ENCODE data around the gene ARRB1.

ARRB1 gene

GRCh38 chr11:75347781-75348566, 3.5 kb downstream of the ARRB1 start:
- TF ChIP-seq REST (IDR thresholded peaks at IDR 0.05; ENCODE audit: insufficient read depth in 1 of 2, low read depth in 2 of 2, low read length in 2 of 2) (no peak), FOXP2 (optimal IDR thresholded peaks at IDR 0.05; ENCODE audit: borderline replicate concordance, extremely low read depth, extremely low read length, insufficient read depth) (peak; percentile 85), POLR2AphosphoS5 (IDR thresholded peaks at IDR 0.05; ENCODE audit: low read depth, low read length) (no peak), TAF1 (IDR thresholded peaks at IDR 0.05; ENCODE audit: borderline replicate concordance, insufficient read depth, low read length) (peak; percentile 37; the same call in 1 of the 2 replicates), SIN3A (IDR thresholded peaks at IDR 0.05; ENCODE audit: borderline replicate concordance, insufficient read depth, low read length) (peak; percentile 61; the same call in 1 of the 2 replicates)

GRCh38 chr11:75346912-75347647, 4.4 kb downstream of the ARRB1 start:
- no peak for TF ChIP-seq POLR2AphosphoS5 (IDR thresholded peaks at IDR 0.05; ENCODE audit: low read depth, low read length)
- TF ChIP-seq REST (IDR thresholded peaks at IDR 0.05; ENCODE audit: insufficient read depth in 1 of 2, low read depth in 2 of 2, low read length in 2 of 2) = no peak
- no peak for TF ChIP-seq TAF1 (IDR thresholded peaks at IDR 0.05; ENCODE audit: borderline replicate concordance, insufficient read depth, low read length)
- no peak for TF ChIP-seq SIN3A (IDR thresholded peaks at IDR 0.05; ENCODE audit: borderline replicate concordance, insufficient read depth, low read length)
- no peak for TF ChIP-seq FOXP2 (optimal IDR thresholded peaks at IDR 0.05; ENCODE audit: borderline replicate concordance, extremely low read depth, extremely low read length, insufficient read depth)

GRCh38 chr11:75346296-75346695, 5.2 kb downstream of the ARRB1 start:
- no peak for TF ChIP-seq TAF1 (IDR thresholded peaks at IDR 0.05; ENCODE audit: borderline replicate concordance, insufficient read depth, low read length)
- TF ChIP-seq REST (IDR thresholded peaks at IDR 0.05; ENCODE audit: insufficient read depth in 1 of 2, low read depth in 2 of 2, low read length in 2 of 2) = no peak
- no peak for TF ChIP-seq SIN3A (IDR thresholded peaks at IDR 0.05; ENCODE audit: borderline replicate concordance, insufficient read depth, low read length)
- no peak for TF ChIP-seq POLR2AphosphoS5 (IDR thresholded peaks at IDR 0.05; ENCODE audit: low read depth, low read length)
- TF ChIP-seq FOXP2 (optimal IDR thresholded peaks at IDR 0.05; ENCODE audit: borderline replicate concordance, extremely low read depth, extremely low read length, insufficient read depth) = no peak

GRCh38 chr11:75345455-75346160, 5.9 kb downstream of the ARRB1 start:
- no peak for TF ChIP-seq FOXP2 (optimal IDR thresholded peaks at IDR 0.05; ENCODE audit: borderline replicate concordance, extremely low read depth, extremely low read length, insufficient read depth)
- no peak for TF ChIP-seq SIN3A (IDR thresholded peaks at IDR 0.05; ENCODE audit: borderline replicate concordance, insufficient read depth, low read length)
- TF ChIP-seq TAF1 (IDR thresholded peaks at IDR 0.05; ENCODE audit: borderline replicate concordance, insufficient read depth, low read length) = no peak
- no peak for TF ChIP-seq REST (IDR thresholded peaks at IDR 0.05; ENCODE audit: insufficient read depth in 1 of 2, low read depth in 2 of 2, low read length in 2 of 2)
- no peak for TF ChIP-seq POLR2AphosphoS5 (IDR thresholded peaks at IDR 0.05; ENCODE audit: low read depth, low read length)
